HG02884 (cell line): Measurements from ENCODE around the gene HCK.
"Not testable (repeated sequence)": the region's sequence is repeated elsewhere in the genome, so short reads cannot be mapped to it uniquely, and the experiment has no call there.

Experiments used
- ATAC-seq: cut with Tn5 transposase; IDR thresholded peaks from one replicate; pipeline ENCODE4 v1.9.1; 2021; ENCODE audit warnings: mild to moderate bottlenecking, moderate library complexity; ENCODE audit not compliant: unreplicated experiment

The HCK gene

DNA sequence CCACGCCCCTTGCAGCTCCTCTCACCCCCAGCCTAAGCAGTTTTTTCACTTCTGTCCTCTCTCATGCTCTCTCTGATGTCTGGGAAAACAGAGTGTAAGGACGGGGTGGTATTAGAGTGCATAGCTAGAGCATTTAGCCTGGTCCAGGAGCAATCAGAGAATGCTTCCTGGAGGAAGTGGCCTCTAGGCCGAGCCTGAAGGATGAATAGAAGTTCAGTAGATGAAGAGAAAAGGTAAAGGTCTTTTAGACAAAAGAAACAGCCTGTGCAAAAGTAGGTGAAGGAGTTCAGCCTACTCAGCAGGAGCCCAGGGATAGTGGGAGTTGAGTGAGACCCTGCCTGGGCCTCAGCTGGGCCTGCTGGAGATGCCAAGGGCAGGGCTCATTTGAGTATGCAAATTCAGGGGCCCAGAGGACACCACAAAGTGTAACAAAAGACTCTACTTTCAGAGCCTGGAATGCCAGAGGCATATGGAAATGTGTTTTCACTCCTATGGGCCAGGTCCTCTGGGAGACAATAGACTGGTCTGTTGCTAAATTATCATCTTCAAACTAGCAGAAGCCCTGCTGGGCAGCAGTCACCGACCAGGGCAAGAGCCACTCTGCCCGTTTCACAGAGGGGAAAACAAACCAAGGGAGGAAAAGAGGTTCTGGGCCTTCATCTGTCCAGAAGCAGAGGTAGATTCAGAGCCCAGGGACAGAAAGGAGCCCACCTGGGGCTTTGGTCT is 37.8 kb downstream of the HCK start:
- ATAC-seq: no peak

DNA sequence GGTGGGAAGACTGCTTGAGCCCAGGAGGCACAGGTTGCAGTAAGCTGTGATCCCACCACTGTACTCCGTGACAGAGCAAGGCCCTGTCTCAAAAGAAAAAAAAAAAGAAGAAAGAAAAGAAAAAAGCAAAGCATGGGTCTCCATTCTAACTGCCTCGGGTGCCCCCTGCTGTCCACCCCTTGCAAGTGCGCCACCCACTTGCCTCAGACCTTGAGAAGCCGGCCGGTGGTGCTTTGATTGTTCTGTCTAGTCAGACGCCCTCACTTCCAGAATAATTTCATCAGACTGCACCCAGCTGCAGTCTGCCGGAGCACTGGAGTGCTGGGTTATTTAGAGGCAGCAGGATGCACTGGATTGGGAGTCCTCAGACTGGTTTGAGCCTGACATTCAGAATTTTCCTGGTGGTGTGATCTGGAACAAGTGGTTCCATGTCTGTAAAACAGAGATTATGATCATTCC is 39.9 kb downstream of the HCK start:
- ATAC-seq: no peak

DNA sequence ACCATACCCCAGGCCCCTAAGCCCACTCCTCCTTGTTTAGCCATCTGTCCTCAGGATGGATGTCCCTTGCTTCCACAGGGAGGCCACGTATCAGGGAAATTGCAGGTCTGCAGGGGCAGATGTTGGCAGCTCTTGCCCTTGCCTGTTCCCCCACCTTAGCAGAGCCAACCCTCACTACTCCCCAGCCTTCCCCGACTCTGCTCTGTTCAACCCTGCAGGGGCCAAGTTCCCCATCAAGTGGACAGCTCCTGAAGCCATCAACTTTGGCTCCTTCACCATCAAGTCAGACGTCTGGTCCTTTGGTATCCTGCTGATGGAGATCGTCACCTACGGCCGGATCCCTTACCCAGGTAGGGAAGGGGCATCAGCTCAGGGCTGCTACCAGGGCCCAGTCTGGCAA is 46.7 kb downstream of the HCK start:
- no peak for ATAC-seq

DNA sequence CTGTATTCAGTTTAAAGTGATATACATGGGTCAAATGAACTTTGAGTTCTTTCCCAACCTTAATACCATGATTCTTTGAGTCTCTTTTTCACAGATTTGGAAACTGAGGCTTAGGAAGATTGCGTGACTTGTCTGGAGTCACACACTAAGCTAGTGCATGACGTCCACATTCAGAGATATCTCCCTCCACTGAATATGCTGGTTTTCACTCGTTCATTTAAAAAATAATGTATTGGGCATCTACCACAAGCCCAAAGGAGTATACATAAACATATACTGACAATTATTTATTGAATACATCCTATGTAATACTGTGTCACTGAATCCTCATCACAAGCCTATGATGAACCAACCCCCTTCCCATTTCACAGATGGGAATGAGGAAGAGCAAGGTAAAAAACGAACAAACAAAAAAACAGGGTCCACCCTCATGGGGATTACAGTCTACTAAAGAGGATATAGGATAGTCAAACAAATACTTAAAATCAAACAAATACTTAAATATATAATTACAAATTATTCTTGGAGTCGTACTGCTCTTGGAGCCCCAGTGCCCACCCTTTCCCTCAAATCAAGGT is 56.9 kb downstream of the HCK start:
- no peak for ATAC-seq

DNA sequence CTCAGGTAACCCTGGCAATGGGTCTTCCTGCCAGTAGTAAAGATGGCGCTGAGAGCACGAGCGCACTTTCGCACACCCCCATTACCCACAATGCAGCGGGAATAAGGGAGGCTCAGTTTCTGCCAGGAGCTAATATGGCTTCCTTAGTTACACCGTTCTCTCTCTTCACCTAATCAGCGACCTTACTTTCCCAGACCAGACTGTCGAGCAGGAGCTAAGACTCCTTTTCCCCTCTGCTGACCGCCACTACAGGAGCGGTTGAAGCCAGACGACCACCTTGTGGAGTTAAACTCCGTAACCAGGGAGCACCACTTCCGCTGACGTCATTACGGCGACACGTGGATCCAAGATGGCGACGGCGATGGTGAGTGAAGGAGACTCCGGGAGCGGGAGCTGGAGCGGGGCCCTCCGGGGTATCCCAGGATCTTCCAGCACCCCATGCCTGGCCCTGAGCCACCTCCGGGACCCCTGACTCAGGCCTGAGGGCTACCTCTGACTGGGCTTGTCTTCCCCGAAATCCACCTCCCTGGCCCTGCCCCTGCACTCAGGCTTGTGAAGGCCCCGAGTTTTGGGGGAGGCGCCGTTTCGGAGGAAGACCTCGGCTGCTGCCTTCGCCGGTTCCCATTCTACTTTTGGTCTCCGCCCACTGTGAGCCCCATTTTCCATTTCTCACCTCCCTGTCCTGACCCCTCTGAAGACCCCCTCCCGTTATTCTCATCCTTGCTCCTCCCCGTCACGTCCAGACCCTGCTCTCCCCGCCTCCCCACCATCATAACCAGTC is 57.5 kb downstream of the HCK start, which contains the start of gene TM9SF4:
Gene TM9SF4, plus strand, starts transcription at position 323 of the 781 bp plus-strand sequence. Its CDS starts 27 bp downstream, at position 350.
- peak; percentile 71 for ATAC-seq

DNA sequence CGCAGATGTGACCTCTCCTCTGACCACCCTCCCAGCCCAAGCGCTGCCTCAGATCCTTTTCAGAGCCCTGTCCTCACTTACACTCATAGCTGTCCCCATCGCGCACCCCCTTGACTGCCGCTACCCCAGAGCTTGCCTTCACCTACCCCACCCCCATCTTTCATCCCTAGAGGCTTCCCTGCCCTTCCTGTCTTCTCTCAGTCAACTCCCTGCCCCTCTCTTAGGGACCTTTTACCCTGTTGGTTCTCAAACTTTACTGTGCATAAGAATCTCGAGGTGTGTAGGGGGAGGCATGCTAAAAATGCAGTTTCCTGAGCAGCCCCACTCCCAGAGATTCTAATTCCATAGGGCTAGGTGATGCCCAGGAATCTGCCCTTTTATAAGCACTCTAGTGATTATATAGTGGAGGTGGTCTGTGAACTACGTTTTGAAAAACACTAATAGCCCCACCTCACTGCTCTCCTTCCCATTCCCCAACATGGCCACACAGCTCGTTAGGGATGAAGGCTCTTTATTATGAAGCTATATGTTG is 58.2 kb downstream of the HCK start:
- ATAC-seq: no peak

DNA sequence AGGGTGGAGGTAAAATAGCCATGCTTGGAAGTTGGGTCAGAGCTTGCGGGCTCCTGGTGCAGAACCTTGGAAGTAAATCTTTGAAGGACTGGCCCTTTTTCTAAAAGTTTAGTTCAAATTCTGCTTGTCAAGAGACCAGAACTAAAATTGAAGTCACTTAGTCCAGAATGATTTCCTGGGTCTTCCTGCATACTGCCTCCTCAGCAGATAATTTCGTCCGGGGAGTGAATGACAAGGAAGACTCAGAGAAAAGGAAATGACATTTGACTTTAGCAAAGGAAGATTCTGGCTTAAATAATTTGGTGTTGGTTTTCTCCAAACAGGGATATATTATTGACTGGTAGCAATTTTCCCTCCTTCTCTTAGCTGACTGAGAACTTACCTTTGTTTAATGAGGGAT is 58.7 kb downstream of the HCK start:
- ATAC-seq: no peak

DNA sequence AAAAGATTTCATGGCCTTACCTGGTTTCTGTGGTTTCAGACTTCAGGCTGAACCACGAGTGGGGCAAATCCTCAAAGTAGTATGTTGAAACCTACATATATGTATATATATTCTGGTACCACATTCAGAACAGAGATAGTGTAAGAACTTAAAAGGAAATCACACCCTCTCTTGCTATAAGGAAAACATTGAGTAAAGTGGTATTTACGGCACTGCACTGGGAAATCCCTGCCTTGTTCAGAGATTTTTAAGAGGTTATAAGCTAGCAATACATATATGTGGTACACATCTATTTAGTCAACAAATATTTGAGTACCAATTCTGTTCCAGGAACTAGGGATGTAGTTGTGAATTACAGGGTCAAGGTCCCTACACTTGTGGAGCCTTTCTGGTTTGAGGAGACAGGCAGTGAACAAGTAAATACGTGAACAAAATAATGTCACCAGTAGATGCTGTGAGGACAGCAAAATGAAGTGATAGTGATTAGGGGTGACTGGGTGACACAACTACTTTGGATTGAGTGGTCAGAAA is 59.2 kb downstream of the HCK start:
- no peak for ATAC-seq

DNA sequence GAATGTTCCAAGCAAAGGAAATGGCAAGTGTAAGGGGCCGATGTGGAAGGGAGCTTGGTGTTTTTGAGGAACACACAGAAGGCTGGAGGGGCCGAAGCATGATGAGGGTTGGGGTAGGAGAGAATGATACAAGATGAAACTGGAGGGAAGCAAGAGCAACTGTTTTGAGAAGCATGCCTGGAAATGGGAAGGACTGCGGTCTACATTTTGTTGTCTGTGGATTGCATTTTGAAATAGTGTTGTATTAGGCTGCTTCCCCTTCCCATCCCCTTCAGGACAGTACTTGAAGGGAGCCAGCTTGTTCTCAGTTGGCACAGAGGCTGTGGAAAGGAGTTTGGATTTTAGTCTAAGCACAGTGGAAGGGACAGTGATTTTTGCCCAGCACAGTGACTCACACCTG is 59.7 kb downstream of the HCK start:
- ATAC-seq: no peak

DNA sequence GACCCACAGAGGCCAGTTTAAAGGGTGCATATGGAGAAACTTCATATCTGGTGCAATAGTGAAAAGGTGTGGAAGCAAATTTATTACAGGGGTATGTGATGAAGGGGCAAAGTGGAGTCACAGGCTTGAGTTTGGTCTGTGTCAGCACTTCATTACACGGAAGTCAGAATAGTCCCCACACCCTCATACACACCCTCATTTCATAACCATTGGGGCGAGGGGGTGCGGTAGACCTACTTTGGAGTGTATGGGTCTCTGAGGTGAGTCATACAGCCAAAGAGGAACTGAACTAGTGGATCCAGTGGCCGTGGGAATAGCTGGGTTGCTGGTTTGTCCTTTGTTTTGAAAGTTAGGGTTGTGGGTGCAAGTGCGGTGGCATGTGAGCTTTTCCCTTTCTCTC is 60.8 kb downstream of the HCK start:
- no peak for ATAC-seq

DNA sequence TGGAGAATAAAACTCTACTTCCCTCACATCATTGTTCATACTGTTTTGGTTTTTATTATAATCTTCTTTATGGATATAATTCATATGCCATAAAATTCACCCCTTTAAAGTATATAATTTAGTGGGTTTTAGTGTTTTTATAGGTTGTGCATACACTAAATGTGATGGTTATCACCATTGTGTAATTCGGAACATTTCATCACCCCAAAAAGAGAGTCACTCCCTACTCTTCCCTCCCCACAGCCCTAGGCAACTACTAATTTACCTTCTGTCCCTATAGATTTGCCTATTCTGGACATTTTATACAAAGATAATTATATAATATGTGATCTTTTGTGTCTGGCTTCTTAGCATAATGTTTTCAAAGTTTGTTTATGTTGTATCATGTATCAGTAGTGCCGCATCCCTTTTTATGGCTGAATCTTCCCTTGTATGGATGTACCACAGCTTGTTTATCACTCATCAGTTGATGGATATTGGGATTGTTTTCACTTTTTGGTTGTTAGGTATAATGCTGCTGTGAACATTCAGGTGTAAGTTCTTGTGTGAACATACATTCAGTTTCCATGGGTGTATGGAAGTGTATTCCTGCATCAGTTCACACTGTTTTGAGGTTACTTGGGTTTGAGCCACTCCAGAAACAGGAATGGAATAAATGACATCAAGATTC is 61.7 kb downstream of the HCK start:
- ATAC-seq: no peak

DNA sequence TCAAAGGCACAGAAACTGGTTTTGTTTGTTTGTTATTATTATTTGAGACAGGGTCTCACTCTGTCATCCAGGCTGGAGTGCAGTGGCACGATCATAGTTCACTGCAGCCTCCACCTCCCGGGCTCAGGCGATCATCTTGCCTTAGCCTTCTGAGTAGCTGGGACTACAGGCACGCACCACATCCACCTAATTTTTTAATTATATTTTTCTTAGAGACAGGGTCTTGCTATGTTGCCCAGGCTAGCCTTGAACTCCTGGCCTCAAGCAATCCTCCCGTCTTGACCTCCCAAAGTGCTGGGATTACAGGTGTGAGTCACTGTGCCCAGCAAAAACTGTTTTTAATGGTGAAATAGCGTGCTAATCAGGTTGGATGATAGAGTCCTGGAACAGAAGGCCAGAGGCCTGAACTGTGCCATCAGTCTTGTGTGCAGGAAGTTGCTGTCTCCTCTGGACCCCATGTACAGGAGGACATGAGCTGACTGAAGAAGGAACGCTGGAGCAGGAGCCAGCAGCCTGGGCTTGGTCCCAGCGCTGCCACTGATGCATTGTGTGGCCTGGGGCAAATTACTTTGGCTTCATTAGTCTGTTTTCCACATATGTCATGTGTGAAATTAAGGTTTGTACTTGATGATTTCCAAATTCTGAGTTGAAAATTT is 62.4 kb downstream of the HCK start:
- ATAC-seq: no peak

DNA sequence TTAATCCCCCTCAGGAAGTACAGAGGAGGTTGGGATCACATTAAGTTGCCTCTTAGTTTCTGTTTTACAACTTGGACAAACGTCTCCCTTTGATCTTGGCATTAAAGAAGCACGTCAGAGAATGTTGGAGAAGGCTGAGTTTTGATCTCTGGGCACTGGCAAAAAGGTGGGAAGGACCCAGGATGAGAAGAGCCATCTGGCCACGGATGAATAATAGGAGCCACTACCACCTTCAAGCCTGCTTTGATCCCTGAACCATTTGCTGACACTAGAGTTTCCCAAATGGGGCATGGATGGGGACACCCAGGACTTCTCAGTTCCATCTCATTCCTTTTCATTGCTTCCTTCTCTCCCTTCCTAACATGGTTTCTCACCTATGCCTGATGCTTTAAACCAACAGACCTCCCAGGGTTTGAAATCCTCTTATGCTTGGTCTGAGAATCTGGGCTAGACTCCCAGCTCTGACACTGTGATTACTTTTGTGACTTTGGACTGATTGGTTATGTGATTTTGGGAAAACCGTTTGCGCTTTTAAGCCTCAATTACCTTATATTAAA is 63.2 kb downstream of the HCK start:
- no peak for ATAC-seq

DNA sequence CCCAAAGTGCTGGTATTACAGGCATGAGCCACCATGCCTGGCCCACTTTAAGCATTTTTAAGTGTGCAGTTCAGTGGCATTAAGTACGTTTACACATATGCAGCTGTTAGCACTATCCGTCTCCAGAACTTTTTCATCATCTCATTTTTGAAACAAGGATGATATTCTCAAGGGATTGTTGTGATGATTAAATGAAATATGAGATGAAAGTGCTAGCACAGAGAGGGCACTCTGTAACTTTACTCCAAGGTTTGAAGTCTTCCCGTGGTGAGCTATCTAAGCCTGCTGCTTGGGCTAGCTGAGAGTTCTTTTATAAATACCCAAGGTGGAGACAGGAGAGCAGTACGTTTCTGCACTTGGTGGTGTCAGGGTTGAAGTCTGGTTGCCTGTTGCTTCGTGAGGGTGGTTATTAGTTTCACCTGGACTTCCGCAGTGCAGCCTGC is 64.1 kb downstream of the HCK start:
- ATAC-seq: no peak

DNA sequence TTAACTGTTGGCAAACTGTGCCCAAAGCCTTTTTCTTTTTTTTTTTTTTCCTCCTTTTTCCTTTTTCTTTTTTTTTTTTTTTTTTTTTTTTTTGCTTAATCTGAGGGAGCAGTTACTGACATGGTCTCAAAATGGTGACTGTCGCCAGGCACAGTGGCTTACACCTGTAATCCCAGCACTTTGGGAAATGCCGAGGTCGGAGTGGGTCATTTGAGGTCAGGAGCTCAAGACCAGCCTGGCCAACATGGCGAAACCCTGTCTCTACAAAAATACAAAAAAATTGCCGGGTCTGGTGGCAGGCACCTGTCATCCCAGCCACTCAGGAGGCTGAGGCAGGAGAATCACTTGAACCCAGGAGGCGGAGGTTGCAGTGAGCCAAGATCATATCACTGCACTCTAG is 64.8 kb downstream of the HCK start:
- not testable (repeated sequence) for ATAC-seq

DNA sequence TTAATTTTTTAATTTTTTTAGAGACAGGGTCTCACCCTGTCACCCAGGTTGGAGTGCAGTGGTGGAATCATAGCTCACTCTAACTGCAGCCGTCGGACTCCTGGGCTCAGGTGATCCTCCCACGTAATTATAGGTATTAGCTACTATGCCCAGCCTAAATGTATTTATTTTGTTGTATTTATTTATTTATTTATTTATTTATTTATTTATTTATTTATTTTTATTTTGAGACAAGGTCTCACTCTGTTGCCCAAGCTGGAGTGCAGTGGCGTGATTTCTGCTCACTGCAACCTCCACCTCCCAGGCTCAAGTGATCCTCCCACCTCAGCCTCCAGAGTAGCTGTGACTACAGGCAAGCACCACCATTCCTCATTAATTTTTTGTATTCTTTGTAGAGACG is 66.4 kb downstream of the HCK start:
- not testable (repeated sequence) for ATAC-seq

DNA sequence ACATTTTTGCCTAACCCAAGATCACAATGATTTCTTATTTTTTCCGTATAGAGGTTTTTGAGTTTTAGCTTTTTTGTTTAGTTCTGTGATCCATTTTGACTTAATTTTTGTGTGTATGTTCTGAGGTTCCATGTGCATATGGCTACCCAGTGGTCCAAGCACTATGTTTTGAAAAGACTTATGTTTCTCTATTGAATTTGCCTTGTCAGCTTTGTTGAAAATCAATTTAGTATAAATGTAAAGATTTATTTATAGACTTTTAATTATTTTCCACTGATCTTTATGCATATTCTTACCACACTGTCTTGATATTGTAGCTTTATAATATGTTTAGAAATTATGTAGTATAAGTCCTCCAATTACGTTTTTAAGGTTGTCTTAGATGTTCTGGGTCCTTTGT is 67.7 kb downstream of the HCK start:
- no peak for ATAC-seq

DNA sequence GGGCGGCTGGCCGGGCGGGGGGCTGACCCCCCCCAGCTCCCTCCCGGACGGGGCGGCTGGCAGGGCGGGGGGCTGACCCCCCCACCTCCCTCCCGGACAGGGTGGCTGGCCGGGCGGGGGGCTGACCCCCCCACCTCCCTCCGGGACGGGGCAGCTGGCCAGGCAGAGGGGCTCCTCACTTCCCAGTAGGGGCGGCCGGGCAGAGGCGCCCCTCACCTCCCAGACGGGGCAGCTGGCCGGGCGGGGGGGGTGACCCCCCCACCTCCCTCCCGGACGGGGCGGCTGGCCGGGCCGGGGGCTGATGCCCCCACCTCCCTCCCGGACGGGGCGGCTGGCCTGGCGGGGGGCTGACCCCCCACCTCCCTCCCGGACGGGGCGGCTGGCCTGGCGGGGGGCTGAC is 69.9 kb downstream of the HCK start:
- not testable (repeated sequence) for ATAC-seq

DNA sequence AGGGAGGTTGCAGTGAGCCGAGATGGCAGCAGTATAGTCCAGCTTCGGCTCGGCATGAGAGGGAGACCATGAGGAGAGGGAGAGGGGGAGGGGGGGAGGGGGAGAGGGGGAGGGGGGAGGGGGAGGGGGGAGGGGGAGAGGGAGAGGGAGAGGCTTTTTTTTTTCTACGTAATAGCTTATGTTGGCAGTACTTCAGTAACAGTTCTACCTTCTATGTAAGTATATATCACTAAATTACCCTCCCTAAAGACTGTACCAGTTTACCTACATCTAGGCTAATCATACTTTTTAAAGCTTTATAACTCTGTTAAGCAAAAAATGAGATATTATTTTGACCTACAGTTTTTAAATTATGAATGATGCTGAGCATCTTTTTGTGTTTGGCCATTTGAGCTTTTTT is 71.0 kb downstream of the HCK start:
- no peak for ATAC-seq

DNA sequence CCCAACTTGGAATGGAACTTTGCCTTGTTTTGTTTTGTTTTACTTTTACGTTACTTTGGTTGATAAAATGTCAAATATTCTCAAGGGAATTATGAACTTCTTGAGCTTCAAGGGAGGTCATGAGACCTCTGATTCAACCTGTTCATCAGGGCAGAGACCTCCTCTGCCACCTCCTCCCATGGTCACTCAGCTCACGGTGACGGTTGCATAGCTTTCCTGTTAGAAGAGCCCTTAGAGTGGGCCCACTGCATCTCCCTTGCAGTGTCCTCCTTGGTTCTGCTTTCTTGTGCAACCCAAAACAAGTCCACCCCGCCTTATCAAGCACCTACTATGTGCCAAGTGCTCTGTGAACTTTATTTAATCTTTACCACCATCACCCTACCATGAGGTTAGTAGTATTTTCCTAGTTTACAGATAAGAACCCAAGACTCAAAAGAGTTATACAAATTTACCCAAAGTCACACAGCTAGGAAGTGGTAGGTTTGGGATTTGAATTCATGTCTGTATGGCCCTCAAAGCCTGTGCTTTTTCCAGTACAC is 72.9 kb downstream of the HCK start:
- no peak for ATAC-seq
